ENCODE results near the gene AK8. TPM values are rescaled to one million over a fixed set of nuclear protein-coding genes. Genes with fewer than 3 reads are reported as not detected.
"Not testable (repeated sequence)": the region's sequence is repeated elsewhere in the genome, so short reads cannot be mapped to it uniquely, and the experiment has no call there.

The AK8 gene
- total RNA-seq, 2 experiments from 2014 or later, result 0.21 TPM; not detected in 1

GRCh38 chr9:132718381-132718928 lies 159.6 kb downstream of the AK8 start:
- ATAC-seq; H3K4me1 Mint-ChIP-seq; H3K36me3 Mint-ChIP-seq (ENCODE audit: low read depth); H3K4me3 Mint-ChIP-seq; CTCF ChIA-PET; H3K27ac Mint-ChIP-seq; POLR2A ChIA-PET; DNase-seq; H3K9me3 Mint-ChIP-seq (ENCODE audit: low read depth): not testable (repeated sequence)
- intact Hi-C loops (cut with DNase I, micrococcal nuclease), result loop anchor here in 1 of 2 experiments (10.0 kb wide), 1 partner anchor 486 kb away; the partner anchor contains the start of gene OBP2B
- H3K27me3 Mint-ChIP-seq, result peaks cover 13% of the 10 kb centered on the region

DNA sequence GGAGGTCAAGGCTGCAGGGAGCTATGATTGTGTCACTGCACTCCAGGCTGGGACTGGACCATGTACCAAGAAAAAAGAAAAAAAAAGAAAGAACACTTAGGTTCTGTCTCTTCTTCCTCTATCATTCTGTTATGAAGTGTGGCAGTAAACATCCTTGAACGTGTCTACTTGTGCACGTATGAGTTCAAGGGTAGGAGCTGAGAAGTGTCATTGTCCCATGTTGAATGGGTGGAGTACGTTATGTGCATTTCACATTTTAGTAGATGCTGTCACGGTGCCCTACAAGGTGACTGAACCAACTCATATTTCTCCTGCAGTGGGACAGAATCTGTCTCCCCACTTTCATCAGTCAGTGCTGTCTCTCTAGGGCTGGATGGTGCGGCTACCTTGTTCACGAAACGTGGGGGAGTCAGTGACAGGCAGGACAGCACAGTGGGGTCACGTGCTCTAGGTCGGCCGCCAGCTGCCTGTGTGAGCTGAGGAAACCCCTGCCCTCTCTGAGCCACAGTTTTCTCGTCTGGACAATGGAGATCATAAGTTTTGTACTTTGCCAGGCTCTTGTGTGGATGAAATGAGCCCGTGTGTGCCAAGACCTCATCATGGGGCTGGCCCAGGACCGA lies 160.6 kb downstream of the AK8 start:
- no peak for DNase-seq
- Mint-ChIP-seq H3K27ac (no peak overlapping the region), H3K4me3 (no peak overlapping the region), H3K36me3 (ENCODE audit: low read depth) (no peaks in the 10 kb centered on the region), H3K9me3 (ENCODE audit: low read depth) (no peaks in the 10 kb centered on the region), H3K27me3 (peaks cover 11% of the 10 kb centered on the region), H3K4me1 (no peaks in the 10 kb centered on the region)
- POLR2A ChIA-PET, result no interaction called here
- intact Hi-C loops (cut with DNase I, micrococcal nuclease), result loop anchor here in 1 of 2 experiments (10.0 kb wide), 1 partner anchor 487 kb away; the partner anchor contains the start of gene OBP2B
- ATAC-seq, result no peak
- CTCF ChIA-PET, result no interaction called here

DNA sequence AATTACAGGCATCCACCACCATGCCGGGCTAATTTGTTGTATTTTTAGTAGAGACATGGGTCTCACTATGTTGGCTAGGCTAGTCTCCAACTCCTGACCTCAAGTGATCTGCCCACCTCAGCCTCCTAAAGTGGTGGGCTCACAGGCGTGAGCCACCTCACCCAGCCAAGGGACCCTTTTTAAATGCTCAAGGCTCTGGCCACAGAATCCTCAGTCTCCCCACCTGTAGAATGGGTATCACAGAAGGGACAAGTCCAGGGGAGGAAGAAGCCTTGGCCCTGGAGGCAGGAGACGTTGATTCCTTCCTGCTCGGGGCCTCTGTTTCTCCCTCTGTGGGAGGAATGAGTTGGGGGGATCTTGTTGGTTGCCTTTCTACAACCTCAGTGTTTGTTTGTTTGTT lies 162.1 kb downstream of the AK8 start:
- H3K27ac Mint-ChIP-seq, result no peak overlapping the region
- intact Hi-C loops (cut with DNase I, micrococcal nuclease), result loop anchor here in 1 of 2 experiments (10.0 kb wide), 1 partner anchor 489 kb away; the partner anchor contains the start of gene OBP2B
- H3K4me3 Mint-ChIP-seq, result no peak overlapping the region
- ChIA-PET CTCF (no interaction called here), POLR2A (no interaction called here)
- DNase-seq (no peak), ATAC-seq (no peak)
- no peaks in the 10 kb centered on the region for H3K36me3 Mint-ChIP-seq (ENCODE audit: low read depth)
- H3K27me3 Mint-ChIP-seq, result peaks cover 11% of the 10 kb centered on the region
- H3K9me3 Mint-ChIP-seq (ENCODE audit: low read depth), result no peaks in the 10 kb centered on the region
- H3K4me1 Mint-ChIP-seq, result no peaks in the 10 kb centered on the region

DNA sequence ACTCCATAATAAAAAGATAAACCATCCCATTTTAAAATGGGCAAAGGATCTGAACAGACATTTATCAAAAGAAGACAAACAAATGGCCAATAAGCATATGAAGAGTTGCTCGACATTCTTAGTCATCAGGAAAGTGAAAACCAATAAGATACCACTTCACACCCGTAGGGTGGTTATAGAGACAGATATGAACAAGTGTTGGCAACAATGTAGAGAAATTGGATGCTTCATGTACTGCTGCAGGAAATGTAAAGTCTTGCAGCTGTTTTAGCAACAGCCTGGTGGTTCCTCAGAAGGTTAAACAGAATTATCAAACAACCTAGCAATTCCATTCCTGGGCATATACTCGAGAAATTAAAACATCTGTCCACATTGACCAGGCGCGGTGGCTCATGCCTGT lies 165.3 kb downstream of the AK8 start:
- intact Hi-C loops (cut with DNase I, micrococcal nuclease), result loop anchor here in 1 of 2 experiments (10.0 kb wide), 1 partner anchor 492 kb away; the partner anchor contains the start of gene OBP2B
- no peaks in the 10 kb centered on the region for H3K9me3 Mint-ChIP-seq (ENCODE audit: low read depth)
- no peak overlapping the region for H3K4me3 Mint-ChIP-seq
- ATAC-seq, result no peak
- H3K36me3 Mint-ChIP-seq (ENCODE audit: low read depth), result no peaks in the 10 kb centered on the region
- no peak for DNase-seq
- CTCF ChIA-PET, result no interaction called here
- H3K4me1 Mint-ChIP-seq, result no peaks in the 10 kb centered on the region
- H3K27ac Mint-ChIP-seq, result no peak overlapping the region
- POLR2A ChIA-PET, result no interaction called here
- H3K27me3 Mint-ChIP-seq, result peaks cover 5% of the 10 kb centered on the region

GRCh38 chr9:132711846-132712245 lies 166.2 kb downstream of the AK8 start:
- H3K4me3 Mint-ChIP-seq, result no peak overlapping the region
- intact Hi-C loops (cut with DNase I, micrococcal nuclease), result loop anchor here in 1 of 2 experiments (10.0 kb wide), 1 partner anchor 493 kb away; the partner anchor contains the start of gene OBP2B
- H3K27me3 Mint-ChIP-seq, result peaks cover 5% of the 10 kb centered on the region
- CTCF ChIA-PET, result no interaction called here
- ATAC-seq (no peak), DNase-seq (no peak)
- H3K36me3 Mint-ChIP-seq (ENCODE audit: low read depth), result no peaks in the 10 kb centered on the region
- no peaks in the 10 kb centered on the region for H3K9me3 Mint-ChIP-seq (ENCODE audit: low read depth)
- H3K4me1 Mint-ChIP-seq, result no peaks in the 10 kb centered on the region
- H3K27ac Mint-ChIP-seq, result no peak overlapping the region
- POLR2A ChIA-PET, result no interaction called here

DNA sequence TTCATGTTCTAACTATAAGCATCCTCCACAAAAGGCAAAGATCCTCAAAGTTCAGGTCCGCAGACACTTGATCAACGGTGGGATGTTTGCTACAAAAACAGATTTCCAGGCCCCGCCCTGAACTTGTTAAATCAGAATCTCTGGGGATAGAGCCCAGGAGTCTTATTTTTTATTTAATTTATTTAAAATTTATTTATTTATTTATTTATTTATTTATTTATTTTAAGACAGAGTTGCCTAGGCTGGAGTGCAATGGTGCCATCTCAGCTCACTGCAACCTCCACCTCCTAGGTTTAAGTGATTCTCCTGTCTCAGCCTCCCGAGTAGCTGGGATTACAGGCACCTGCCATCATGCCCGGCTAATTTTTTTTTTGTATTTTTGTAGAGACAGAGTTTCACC lies 166.9 kb downstream of the AK8 start:
- H3K27me3 Mint-ChIP-seq; H3K4me1 Mint-ChIP-seq; H3K9me3 Mint-ChIP-seq (ENCODE audit: low read depth); H3K4me3 Mint-ChIP-seq; CTCF ChIA-PET; H3K36me3 Mint-ChIP-seq (ENCODE audit: low read depth); POLR2A ChIA-PET; DNase-seq; ATAC-seq; H3K27ac Mint-ChIP-seq: not testable (repeated sequence)
- intact Hi-C loops (cut with DNase I, micrococcal nuclease), result loop anchor here in 1 of 2 experiments (10.0 kb wide), 1 partner anchor 494 kb away; the partner anchor contains the start of gene OBP2B

DNA sequence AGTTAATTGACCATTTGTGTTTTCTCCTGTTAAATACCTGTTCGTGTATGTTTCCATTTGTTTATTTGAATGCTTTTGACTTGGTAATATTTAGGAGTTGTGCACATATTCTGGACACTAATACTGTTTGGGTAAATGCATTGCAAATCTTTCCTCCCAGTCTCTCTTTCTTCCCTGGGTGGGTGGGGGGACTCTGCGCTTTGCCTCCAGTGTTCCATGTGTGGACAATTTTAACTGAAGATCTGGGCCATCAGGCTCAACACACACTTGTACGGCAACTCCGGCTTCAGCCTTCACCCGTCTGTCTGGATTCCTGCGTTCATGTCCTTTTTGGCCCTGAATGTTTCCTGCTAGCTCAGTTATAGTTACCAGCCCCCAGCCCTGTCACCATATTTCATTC lies 167.8 kb downstream of the AK8 start:
- DNase-seq, result no peak
- Mint-ChIP-seq H3K9me3 (ENCODE audit: low read depth) (no peaks in the 10 kb centered on the region), H3K36me3 (ENCODE audit: low read depth) (no peaks in the 10 kb centered on the region), H3K27ac (no peak overlapping the region), H3K4me1 (no peaks in the 10 kb centered on the region), H3K27me3 (peaks cover 9% of the 10 kb centered on the region), H3K4me3 (no peak overlapping the region)
- CTCF ChIA-PET, result no interaction called here
- intact Hi-C loops (cut with DNase I, micrococcal nuclease), result loop anchor here (1.0 to 10.0 kb wide), 2 partner anchors 10 to 494 kb away; partner anchors contain the start of gene OBP2B (in 1 of the 2)
- POLR2A ChIA-PET, result no interaction called here
- no peak for ATAC-seq

- Mint-ChIP-seq H3K9me3 (ENCODE audit: low read depth) (no peaks in the 10 kb centered on the region), H3K4me3 (no peak overlapping the region), H3K36me3 (ENCODE audit: low read depth) (no peaks in the 10 kb centered on the region), H3K27ac (no peak overlapping the region), H3K4me1 (no peaks in the 10 kb centered on the region), H3K27me3 (peaks cover 9% of the 10 kb centered on the region)
- intact Hi-C loops (cut with DNase I, micrococcal nuclease), result no loop called here
- no peak for ATAC-seq
- ChIA-PET CTCF (no interaction called here), POLR2A (no interaction called here)
- DNase-seq, result no peak
Measured at GRCh38 chr9:132708769-132709430, 169.2 kb downstream of the AK8 start.

GRCh38 chr9:132708239-132708638 lies 169.8 kb downstream of the AK8 start:
- DNase-seq, result no peak
- H3K27ac Mint-ChIP-seq, result no peak overlapping the region
- no peak for ATAC-seq

GRCh38 chr9:132703336-132703735 lies 174.7 kb downstream of the AK8 start:
- no peak overlapping the region for H3K4me3 Mint-ChIP-seq
- peaks cover 3% of the 10 kb centered on the region for H3K36me3 Mint-ChIP-seq (ENCODE audit: low read depth)
- no peak for ATAC-seq
- H3K4me1 Mint-ChIP-seq, result no peaks in the 10 kb centered on the region
- ChIA-PET POLR2A (no interaction called here), CTCF (interaction anchor here (0.7 to 0.8 kb wide), 2 partner anchors 66 to 186 kb away, joined by 3 to 4 read pairs; no protein-coding TSS in a partner anchor)
- DNase-seq, result no peak
- intact Hi-C loops (cut with DNase I, micrococcal nuclease), result no loop called here
- H3K27me3 Mint-ChIP-seq, result peaks cover 9% of the 10 kb centered on the region
- H3K9me3 Mint-ChIP-seq (ENCODE audit: low read depth), result peaks cover 3% of the 10 kb centered on the region
- H3K27ac Mint-ChIP-seq, result no peak overlapping the region

More at GRCh38 chr9:132708239-132708638, 169.8 kb downstream of the AK8 start:
- Mint-ChIP-seq H3K4me1 (no peaks in the 10 kb centered on the region), H3K9me3 (ENCODE audit: low read depth) (no peaks in the 10 kb centered on the region), H3K27me3 (peaks cover 7% of the 10 kb centered on the region), H3K36me3 (ENCODE audit: low read depth) (no peaks in the 10 kb centered on the region), H3K4me3 (no peak overlapping the region)
- CTCF ChIA-PET, result no interaction called here
- intact Hi-C loops (cut with DNase I, micrococcal nuclease), result no loop called here
- POLR2A ChIA-PET, result no interaction called here

DNA sequence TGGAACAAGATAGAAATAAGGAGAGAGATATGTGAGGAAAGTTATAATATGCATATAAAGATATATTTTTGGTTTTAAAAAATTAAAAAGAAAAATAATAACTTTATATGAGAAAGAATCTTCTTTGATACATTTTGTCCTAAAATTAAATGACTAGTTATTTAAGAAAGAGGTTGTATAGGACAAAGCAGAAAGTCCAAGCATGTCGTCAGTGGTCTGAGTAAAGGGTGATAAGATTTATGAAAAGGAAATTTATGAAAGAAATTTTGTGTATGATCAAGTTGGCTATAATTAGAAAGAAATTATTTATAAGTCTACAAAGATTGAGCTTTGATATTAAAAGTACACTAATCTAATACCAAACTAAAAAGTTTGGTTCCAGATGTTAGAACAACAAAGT lies 175.8 kb downstream of the AK8 start:
- CTCF ChIA-PET, result no interaction called here
- Mint-ChIP-seq H3K4me1 (no peaks in the 10 kb centered on the region), H3K36me3 (ENCODE audit: low read depth) (peaks cover 3% of the 10 kb centered on the region), H3K4me3 (no peak overlapping the region), H3K27ac (no peak overlapping the region), H3K9me3 (ENCODE audit: low read depth) (peaks cover 12% of the 10 kb centered on the region), H3K27me3 (peaks cover 10% of the 10 kb centered on the region)
- DNase-seq (no peak), ATAC-seq (no peak)
- POLR2A ChIA-PET, result no interaction called here
- intact Hi-C loops (cut with DNase I, micrococcal nuclease), result no loop called here

- ChIA-PET POLR2A (interaction anchor here (0.7 kb wide), 1 partner anchor 733 kb away, joined by 6 read pairs; no protein-coding TSS in a partner anchor), CTCF (interaction anchor here (0.6 to 1.3 kb wide), 3 partner anchors 68 to 479 kb away, joined by 3 read pairs; no protein-coding TSS in a partner anchor)
- peaks cover 28% of the 10 kb centered on the region for H3K9me3 Mint-ChIP-seq (ENCODE audit: low read depth)
- no peak for ATAC-seq
- H3K4me3 Mint-ChIP-seq, result no peak overlapping the region
- peaks cover 3% of the 10 kb centered on the region for H3K36me3 Mint-ChIP-seq (ENCODE audit: low read depth)
- H3K4me1 Mint-ChIP-seq, result no peaks in the 10 kb centered on the region
- H3K27ac Mint-ChIP-seq, result no peak overlapping the region
- intact Hi-C loops (cut with DNase I, micrococcal nuclease), result no loop called here
- no peak for DNase-seq
- H3K27me3 Mint-ChIP-seq, result peaks cover 5% of the 10 kb centered on the region
Measured at GRCh38 chr9:132699956-132700355, 178.1 kb downstream of the AK8 start.
